Measurements from ENCODE around the gene FAAH2.
"Not testable (repeated sequence)": the region's sequence is repeated elsewhere in the genome, so short reads cannot be mapped to it uniquely, and the experiment has no call there.

DNA sequence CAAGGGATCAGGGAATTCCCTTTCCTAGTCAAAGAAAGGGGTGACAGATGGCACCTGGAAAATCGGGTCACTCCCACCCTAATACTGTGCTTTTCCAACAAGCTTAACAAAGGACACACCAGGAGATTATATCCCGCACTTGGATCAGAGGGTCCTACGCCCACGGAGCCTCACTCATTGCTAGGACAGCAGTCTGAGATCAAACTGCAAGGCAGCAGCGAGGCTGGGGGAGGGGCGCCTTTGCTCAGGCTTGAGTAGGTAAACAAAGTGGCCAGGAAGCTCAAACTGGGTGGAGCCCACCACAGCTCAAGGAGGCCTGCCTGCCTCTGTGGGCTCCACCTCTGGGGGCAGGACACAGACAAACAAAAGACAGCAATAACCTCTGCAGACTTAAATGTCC, 9.2 kb downstream of the FAAH2 start:
- TF ChIP-seq, protein P1, sequence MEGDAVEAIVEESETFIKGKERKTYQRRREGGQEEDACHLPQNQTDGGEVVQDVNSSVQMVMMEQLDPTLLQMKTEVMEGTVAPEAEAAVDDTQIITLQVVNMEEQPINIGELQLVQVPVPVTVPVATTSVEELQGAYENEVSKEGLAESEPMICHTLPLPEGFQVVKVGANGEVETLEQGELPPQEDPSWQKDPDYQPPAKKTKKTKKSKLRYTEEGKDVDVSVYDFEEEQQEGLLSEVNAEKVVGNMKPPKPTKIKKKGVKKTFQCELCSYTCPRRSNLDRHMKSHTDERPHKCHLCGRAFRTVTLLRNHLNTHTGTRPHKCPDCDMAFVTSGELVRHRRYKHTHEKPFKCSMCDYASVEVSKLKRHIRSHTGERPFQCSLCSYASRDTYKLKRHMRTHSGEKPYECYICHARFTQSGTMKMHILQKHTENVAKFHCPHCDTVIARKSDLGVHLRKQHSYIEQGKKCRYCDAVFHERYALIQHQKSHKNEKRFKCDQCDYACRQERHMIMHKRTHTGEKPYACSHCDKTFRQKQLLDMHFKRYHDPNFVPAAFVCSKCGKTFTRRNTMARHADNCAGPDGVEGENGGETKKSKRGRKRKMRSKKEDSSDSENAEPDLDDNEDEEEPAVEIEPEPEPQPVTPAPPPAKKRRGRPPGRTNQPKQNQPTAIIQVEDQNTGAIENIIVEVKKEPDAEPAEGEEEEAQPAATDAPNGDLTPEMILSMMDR (IDR thresholded peaks at IDR 0.05), result not testable (repeated sequence)
- TF ChIP-seq POLR2A, POLR2AphosphoS5 (IDR thresholded peaks at IDR 0.05): not testable (repeated sequence)
